GM23338 (cell line): Measurements from ENCODE around the gene CDH4. TPM values are rescaled to one million over a fixed set of nuclear protein-coding genes. Genes with fewer than 3 reads are reported as not detected.

ENCODE experiments used
- ATAC-seq: fragments of 200-7000 bp; cut with Tn5 transposase; 3 replicates; pipeline ENCODE4 v1.9.1; 2020
- DNase-seq: peaks from one replicate; pipeline ENCODE4 v3.0.0-alpha.2; 2015; ENCODE audit warnings: low spot score
- H2AFZ ChIP-seq: fragments of 200-600 bp; sonication (generic); 2 replicates; pipeline ENCODE4 v1.8.0; 2016; ENCODE audit warnings: antibody characterized with exemption, mild to moderate bottlenecking, moderate library complexity
- H3F3A ChIP-seq: fragments of 200-600 bp; sonication (generic); replicated peaks from 2 replicates; pipeline ENCODE4 v1.8.0; 2017; ENCODE audit warnings: antibody characterized with exemption, mixed run types, low read depth
- H3K27ac ChIP-seq: fragments of 200-600 bp; sonication (generic); 2 replicates; pipeline ENCODE4 v1.6.1; 2016; ENCODE audit warnings: low read depth
- H3K27me3 ChIP-seq: fragments of 200-600 bp; sonication (generic); 2 replicates; pipeline ENCODE4 v1.8.0; 2016; ENCODE audit warnings: mild to moderate bottlenecking, mixed run types, moderate library complexity; ENCODE audit not compliant: insufficient read depth
- H3K36me3 ChIP-seq: fragments of 200-600 bp; sonication (generic); 2 replicates; pipeline ENCODE4 v1.8.0; 2016; ENCODE audit warnings: mild to moderate bottlenecking; ENCODE audit not compliant: insufficient read depth
- H3K4me1 ChIP-seq: fragments of 200-600 bp; sonication (generic); 2 replicates; pipeline ENCODE4 v1.8.0; 2016; ENCODE audit warnings: mild to moderate bottlenecking, moderate library complexity; ENCODE audit not compliant: insufficient read depth
- H3K4me2 ChIP-seq: fragments of 200-600 bp; sonication (generic); 2 replicates; pipeline ENCODE4 v1.7.1; 2017; ENCODE audit warnings: mixed run types
- H3K4me3 ChIP-seq: fragments of 200-600 bp; sonication (generic); 2 replicates; pipeline ENCODE4 v1.6.1; 2016; ENCODE audit warnings: mixed run types
- H3K79me2 ChIP-seq: fragments of 200-600 bp; sonication (generic); replicated peaks from 2 replicates; pipeline ENCODE4 v1.8.0; 2017; ENCODE audit warnings: mild to moderate bottlenecking; ENCODE audit not compliant: insufficient read depth
- H3K9me2 ChIP-seq: fragments of 200-600 bp; sonication (generic); 2 replicates; pipeline ENCODE4 v1.8.0; 2017; ENCODE audit not compliant: insufficient read depth
- H4K20me1 ChIP-seq: fragments of 200-600 bp; sonication (generic); replicated peaks from 2 replicates; pipeline ENCODE4 v1.8.0; 2017; ENCODE audit warnings: mild to moderate bottlenecking; ENCODE audit not compliant: insufficient read depth
- H3K27ac Mint-ChIP-seq: 2 replicates; pipeline ENCODE4 v1.8.0; 2020; ENCODE audit warnings: inconsistent platforms, mild to moderate bottlenecking, moderate library complexity, mixed read lengths
- H3K27me3 Mint-ChIP-seq: 3 replicates; pipeline ENCODE4 v1.8.0; 2022; ENCODE audit warnings: low read depth, mild to moderate bottlenecking, moderate library complexity, mixed read lengths, inconsistent platforms; ENCODE audit not compliant: insufficient read depth, poor library complexity
- H3K36me3 Mint-ChIP-seq: 3 replicates; pipeline ENCODE4 v1.8.0; 2021; ENCODE audit warnings: low read depth, mild to moderate bottlenecking, inconsistent platforms, moderate library complexity, mixed read lengths
- H3K4me1 Mint-ChIP-seq: 3 replicates; pipeline ENCODE4 v1.8.0; 2020; ENCODE audit warnings: mild to moderate bottlenecking, inconsistent platforms, mixed read lengths
- H3K4me3 Mint-ChIP-seq: 3 replicates; pipeline ENCODE4 v1.8.0; 2021; ENCODE audit warnings: moderate library complexity, mild to moderate bottlenecking, inconsistent platforms, mixed read lengths
- H3K9me3 Mint-ChIP-seq: 3 replicates; pipeline ENCODE4 v1.8.0; 2020; ENCODE audit warnings: moderate library complexity, mild to moderate bottlenecking, inconsistent platforms, mixed read lengths
- CREB1 ChIP-seq: fragments of 250-450 bp; sonication (Bioruptor Pico); IDR thresholded peaks from 2 replicates; pipeline ENCODE4 v1.5.0; 2020; ENCODE audit warnings: low read depth, mild to moderate bottlenecking, moderate library complexity
- CTCF ChIP-seq, 2 experiments: fragments of 200-600 bp in 1 of 2; sonication (generic) in 1 of 2; conservative IDR thresholded peaks; 2 replicates each; pipeline versions ENCODE4 v1.5.1 to v1.6.1; 2016 to 2017; ENCODE audit warnings: antibody characterized with exemption in 2 of 2, low read depth in 2 of 2, mild to moderate bottlenecking in 2 of 2, moderate library complexity in 1 of 2
- ETS1 ChIP-seq: IDR thresholded peaks from 2 replicates; pipeline ENCODE4 v1.6.1; 2016; ENCODE audit warnings: antibody characterized with exemption
- EZH2 ChIP-seq: fragments of 200-600 bp; sonication (generic); IDR thresholded peaks from one replicate; pipeline ENCODE4 v1.8.0; 2017; ENCODE audit warnings: antibody characterized with exemption, mild to moderate bottlenecking, low read depth; ENCODE audit not compliant: unreplicated experiment
- EZH2phosphoT487 ChIP-seq: fragments of 200-600 bp; sonication (generic); IDR thresholded peaks from one replicate; pipeline ENCODE4 v1.8.1; 2018; ENCODE audit warnings: antibody characterized with exemption; ENCODE audit not compliant: unreplicated experiment
- JUNB ChIP-seq: IDR thresholded peaks from one replicate; pipeline ENCODE4 v1.6.1; 2016; ENCODE audit warnings: antibody characterized with exemption; ENCODE audit not compliant: unreplicated experiment
- NANOG ChIP-seq: IDR thresholded peaks from 2 replicates; pipeline ENCODE4 v1.6.1; 2016; ENCODE audit warnings: antibody characterized with exemption, borderline replicate concordance
- POLR2AphosphoS5 ChIP-seq: IDR thresholded peaks from 2 replicates; pipeline ENCODE4 v1.6.1; 2016; ENCODE audit warnings: antibody characterized with exemption, low read depth
- REST ChIP-seq: IDR thresholded peaks from one replicate; pipeline ENCODE4 v1.6.1; 2018; ENCODE audit warnings: antibody characterized with exemption; ENCODE audit not compliant: unreplicated experiment
- STAT1 ChIP-seq: IDR thresholded peaks from one replicate; pipeline ENCODE4 v1.6.1; 2016; ENCODE audit warnings: antibody characterized with exemption; ENCODE audit not compliant: unreplicated experiment
- ZNF114 ChIP-seq: fragments of 250-450 bp; sonication (Bioruptor Pico); IDR thresholded peaks from 2 replicates; pipeline ENCODE4 v1.5.0; 2020; ENCODE audit warnings: mild to moderate bottlenecking, moderate library complexity
- ZNF331 ChIP-seq: fragments of 250-450 bp; sonication (Bioruptor Pico); IDR thresholded peaks from 2 replicates; pipeline ENCODE4 v1.5.0; 2020; ENCODE audit warnings: low read depth, mild to moderate bottlenecking, moderate library complexity
- ZNF462 ChIP-seq: fragments of 250-450 bp; sonication (Bioruptor Pico); IDR thresholded peaks from 2 replicates; pipeline ENCODE4 v1.5.0; 2020; ENCODE audit warnings: mild to moderate bottlenecking, moderate library complexity
- polyA plus RNA-seq: library from polyadenylated mRNA; unstranded; fragments of >200 nt; fragmentation: Nextera tagmentation; extraction: Ambion mirVana; gene quantifications from 2 replicates; pipeline ENCODE4 v1.2.1, GENCODE V29; 2016
- total RNA-seq: library from RNA; depleted of rRNA; stranded (reverse); fragments of >200 nt; shearing (Covaris generic); gene quantifications from 2 replicates; pipeline ENCODE4 v1.2.3, GENCODE V29; 2014

Gene CDH4
- total and polyA plus RNA-seq, 2 experiments from 2014 or later: 1.2 to 4.2 TPM

GRCh38 chr20:61220626-61221325 lies 31.3 kb upstream of the CDH4 start:
- no peaks in the 10 kb centered on the region for H3K79me2 ChIP-seq
- no peak overlapping the region for H3K27ac ChIP-seq
- Mint-ChIP-seq H3K4me3 (no peak overlapping the region), H3K36me3 (no peaks in the 10 kb centered on the region), H3K27ac (no peak overlapping the region), H3K4me1 (no peaks in the 10 kb centered on the region), H3K27me3 (peaks cover 24% of the 10 kb centered on the region), H3K9me3 (peaks cover 9% of the 10 kb centered on the region; the same call in 2 of the 3 replicates)
- H2AFZ ChIP-seq: no peak overlapping the region
- H4K20me1 ChIP-seq: no peaks in the 10 kb centered on the region
- H3F3A ChIP-seq: no peaks in the 10 kb centered on the region
- ATAC-seq (no peak), DNase-seq (no peak)
- H3K4me1 ChIP-seq: no peaks in the 10 kb centered on the region
- no peaks in the 10 kb centered on the region for H3K36me3 ChIP-seq
- TF ChIP-seq EZH2phosphoT487 (no peak), ZNF114 (no peak), ETS1 (no peak), NANOG (no peak), CTCF (conservative IDR thresholded peaks at IDR 0.05; ENCODE audit: low read depth in 2 of 2) (no peak), POLR2AphosphoS5 (no peak), CREB1 (CRISPR knock-in tag) (no peak), REST (no peak), ZNF331 (CRISPR knock-in tag) (no peak), EZH2 (no peak), JUNB (no peak), STAT1 (no peak), ZNF462 (CRISPR knock-in tag) (no peak)
- peaks cover 9% of the 10 kb centered on the region; the same call in 1 of the 2 replicates for H3K27me3 ChIP-seq
- no peak overlapping the region for H3K4me3 ChIP-seq
- no peak overlapping the region for H3K4me2 ChIP-seq
- H3K9me2 ChIP-seq: peaks cover 4% of the 10 kb centered on the region; the same call in 1 of the 2 replicates
